ENCODE results near the gene NCL. TPM values are rescaled to one million over a fixed set of nuclear protein-coding genes. Genes with fewer than 3 reads are reported as not detected.

Gene NCL
- total and polyA plus RNA-seq, 2 donors from 2014 or later: 191 to 382 TPM

Other genes starting within 250 kb of the NCL start
- gene B3GNT7, start 68.8 kb downstream of the NCL start, total RNA-seq: 9.3 TPM
- 2.4 TPM for gene B3GNT7, start 68.8 kb downstream of the NCL start, polyA plus RNA-seq (ENCODE audit: insufficient read depth, low read depth, low replicate concordance)
- gene NMUR1, start 66.0 kb upstream of the NCL start, total RNA-seq: 0.94 TPM
- 1.3 TPM for gene NMUR1, start 66.0 kb upstream of the NCL start, polyA plus RNA-seq (ENCODE audit: insufficient read depth, low read depth, low replicate concordance)
- not detected for gene TEX44, start 128.4 kb upstream of the NCL start, total RNA-seq
- not detected for gene TEX44, start 128.4 kb upstream of the NCL start, polyA plus RNA-seq (ENCODE audit: insufficient read depth, low read depth, low replicate concordance)
- gene PTMA, start 244.0 kb upstream of the NCL start, total RNA-seq: 1,173 TPM
- 825 TPM for gene PTMA, start 244.0 kb upstream of the NCL start, polyA plus RNA-seq (ENCODE audit: insufficient read depth, low read depth, low replicate concordance)